H1 (cell line): ENCODE measurements around the gene DAPK1. TPM values are rescaled to one million over a fixed set of nuclear protein-coding genes. Genes with fewer than 3 reads are reported as not detected.

ENCODE experiments used
- CTCF ChIA-PET: fragments of 300-600 bp; sonication (Branson Sonifier 250); formaldehyde crosslinking; loops from one replicate; lab custom pipeline; 2021; ENCODE audit not compliant: partially characterized antibody; lab: Charles Lee
- POLR2A ChIA-PET: fragments of 300-600 bp; sonication (Branson Sonifier 250); formaldehyde crosslinking; loops from one replicate; lab custom pipeline; 2021; ENCODE audit warnings: inconsistent platforms; ENCODE audit not compliant: partially characterized antibody; lab: Charles Lee
- DNase-seq, 2 experiments: peaks; one replicate each; pipeline versions ENCODE4 v3.0.0 to v3.0.0-alpha.2; 2010 to 2022; ENCODE audit warnings: low spot score in 2 of 2, low read depth in 1 of 2, mixed read lengths in 1 of 2
- FAIRE-seq: peaks from 2 replicates; lab custom pipeline; 2011; peaks lifted over from hg19 to GRCh38; lab: Jason Lieb, UNC
- H2AFZ ChIP-seq: 2 replicates; pipeline ENCODE4 v1.8.1; 2012; ENCODE audit warnings: low read length, inconsistent platforms
- H2AK5ac ChIP-seq: 2 replicates; pipeline ENCODE4 v1.6.1; 2013; ENCODE audit warnings: low read depth, low read length
- H2BK120ac ChIP-seq: replicated peaks from 2 replicates; pipeline ENCODE3; 2013; ENCODE audit warnings: low read depth, low read length, inconsistent platforms
- H2BK12ac ChIP-seq: 2 replicates; pipeline ENCODE4 v1.6.1; 2013; ENCODE audit warnings: low read depth, low read length
- H2BK15ac ChIP-seq: 2 replicates; pipeline ENCODE4 v1.6.1; 2013; ENCODE audit warnings: low read length
- H2BK20ac ChIP-seq: 2 replicates; pipeline ENCODE4 v1.6.1; 2013; ENCODE audit warnings: low read length
- H2BK5ac ChIP-seq: 2 replicates; pipeline ENCODE4 v1.6.1; 2013; ENCODE audit warnings: low read depth, low read length
- H3K14ac ChIP-seq: 2 replicates; pipeline ENCODE4 v1.6.1; 2013; ENCODE audit warnings: inconsistent platforms; ENCODE audit not compliant: insufficient read length
- H3K18ac ChIP-seq: 2 replicates; pipeline ENCODE4 v1.6.1; 2013; ENCODE audit warnings: low read length; ENCODE audit errors: extremely low read depth
- H3K23ac ChIP-seq: 2 replicates; pipeline ENCODE4 v1.6.1; 2013; ENCODE audit warnings: inconsistent platforms; ENCODE audit not compliant: insufficient read length
- H3K23me2 ChIP-seq: 2 replicates; pipeline ENCODE4 v1.6.1; 2013; ENCODE audit warnings: low read depth, low read length
- H3K27ac ChIP-seq: 2 replicates; pipeline ENCODE4 v1.6.1; 2011; ENCODE audit warnings: low read depth, low read length, inconsistent platforms
- H3K27me3 ChIP-seq, 4 experiments: replicated peaks in 1 of 4; 1 replicate in 1 of 4; 2 replicates in 3 of 4; pipeline versions ENCODE4 v1.6.1 to v1.8.1; 2011 to 2013; ENCODE audit warnings: low read length in 3 of 4, mild to moderate bottlenecking in 3 of 4, inconsistent platforms in 2 of 4, mixed read lengths in 2 of 4, moderate library complexity in 1 of 4; ENCODE audit not compliant: control insufficient read depth in 3 of 4, insufficient read depth in 3 of 4; ENCODE audit errors: extremely low read depth in 1 of 4
- H3K36me3 ChIP-seq, 4 experiments: 2 replicates each; pipeline versions ENCODE4 v1.6.1 to v1.8.1; 2011 to 2013; ENCODE audit warnings: mild to moderate bottlenecking in 4 of 4, low read length in 3 of 4, moderate library complexity in 2 of 4, control low read depth in 1 of 4, inconsistent platforms in 1 of 4; ENCODE audit not compliant: insufficient read depth in 4 of 4, control insufficient read depth in 2 of 4
- H3K4ac ChIP-seq: replicated peaks from 2 replicates; pipeline ENCODE3; 2013; ENCODE audit warnings: low read length, low read depth, mixed read lengths, inconsistent platforms; ENCODE audit not compliant: insufficient read length
- H3K4me1 ChIP-seq, 4 experiments: replicated peaks in 1 of 4; 1 replicate in 1 of 4; 2 replicates in 3 of 4; pipeline versions ENCODE4 v1.6.1 to v1.8.1; 2011 to 2013; ENCODE audit warnings: low read length in 3 of 4, inconsistent platforms in 2 of 4, mixed read lengths in 1 of 4; ENCODE audit not compliant: insufficient read depth in 4 of 4, control insufficient read depth in 3 of 4
- H3K4me2 ChIP-seq, 2 experiments: 2 replicates each; pipeline versions ENCODE4 v1.6.1 to v1.8.1; 2011 to 2013; ENCODE audit warnings: low read depth in 2 of 2, low read length in 2 of 2, control low read depth in 1 of 2, inconsistent platforms in 1 of 2, mild to moderate bottlenecking in 1 of 2; ENCODE audit not compliant: insufficient read depth in 1 of 2
- H3K4me3 ChIP-seq, 4 experiments: fragments of 200-600, 300-600 bp in 1 of 4; sonication (generic), shearing (Covaris generic), sonication (Bioruptor Twin) in 1 of 4; 2 replicates each; pipeline versions ENCODE4 v1.5.1 to v1.8.1; 2011 to 2016; ENCODE audit warnings: low read length in 4 of 4, low read depth in 3 of 4, control low read depth in 2 of 4, inconsistent platforms in 2 of 4, mild to moderate bottlenecking in 2 of 4, mixed read lengths in 1 of 4, moderate library complexity in 1 of 4; ENCODE audit not compliant: insufficient read depth in 2 of 4; ENCODE audit errors: extremely low read depth in 1 of 4
- H3K56ac ChIP-seq: replicated peaks from 2 replicates; pipeline ENCODE3; 2013; ENCODE audit warnings: low read depth, mild to moderate bottlenecking, mixed read lengths, low read length, inconsistent platforms; ENCODE audit not compliant: insufficient read length
- H3K79me1 ChIP-seq: 2 replicates; pipeline ENCODE4 v1.6.1; 2013; ENCODE audit warnings: low read depth, low read length, control low read depth
- H3K79me2 ChIP-seq, 2 experiments: 2 replicates each; pipeline versions ENCODE4 v1.6.1 to v1.8.1; 2012 to 2013; ENCODE audit warnings: low read length in 2 of 2, mild to moderate bottlenecking in 2 of 2, inconsistent platforms in 1 of 2; ENCODE audit not compliant: insufficient read depth in 2 of 2, control insufficient read depth in 1 of 2
- H3K9ac ChIP-seq, 4 experiments: replicated peaks in 1 of 4; 1 replicate in 1 of 4; 2 replicates in 3 of 4; pipeline versions ENCODE4 v1.6.1 to v1.8.1; 2011 to 2013; ENCODE audit warnings: low read depth in 3 of 4, low read length in 3 of 4, control low read depth in 2 of 4, mild to moderate bottlenecking in 2 of 4, moderate library complexity in 2 of 4, inconsistent platforms in 1 of 4; ENCODE audit errors: extremely low read depth in 1 of 4
- H3K9me3 ChIP-seq, 2 experiments: 2 replicates each; pipeline versions ENCODE4 v1.6.1 to v1.8.1; 2012 to 2013; ENCODE audit warnings: mild to moderate bottlenecking in 2 of 2, moderate library complexity in 2 of 2, control low read depth in 1 of 2, inconsistent platforms in 1 of 2, low read depth in 1 of 2, low read length in 1 of 2, mixed read lengths in 1 of 2; ENCODE audit not compliant: insufficient read depth in 2 of 2
- H4K20me1 ChIP-seq, 2 experiments: replicated peaks in 1 of 2; 2 replicates each; pipeline versions ENCODE3 to v1.8.1; 2011 to 2013; ENCODE audit warnings: inconsistent platforms in 2 of 2, low read length in 2 of 2, mild to moderate bottlenecking in 1 of 2; ENCODE audit not compliant: insufficient read depth in 2 of 2, control insufficient read depth in 1 of 2
- H4K5ac ChIP-seq: 2 replicates; pipeline ENCODE4 v1.6.1; 2013; ENCODE audit warnings: low read length, low read depth, mixed read lengths, inconsistent platforms; ENCODE audit not compliant: insufficient read length
- H4K8ac ChIP-seq: 2 replicates; pipeline ENCODE4 v1.8.0; 2013; ENCODE audit warnings: mild to moderate bottlenecking, moderate library complexity, low read length, inconsistent platforms; ENCODE audit not compliant: insufficient read depth; ENCODE audit errors: extremely low read depth
- H4K91ac ChIP-seq: replicated peaks from 2 replicates; pipeline ENCODE3; 2013; ENCODE audit warnings: low read length, mixed read lengths, inconsistent platforms; ENCODE audit not compliant: insufficient read length
- MAFK ChIP-seq: IDR thresholded peaks from 2 replicates; pipeline ENCODE4 v1.6.1; 2012; ENCODE audit warnings: low read depth, mild to moderate bottlenecking, improper control_type of control experiment, low read length
- RXRA ChIP-seq: IDR thresholded peaks from 2 replicates; pipeline ENCODE4 v1.6.1; 2011; ENCODE audit warnings: low read depth, mild to moderate bottlenecking, low read length, moderate library complexity; ENCODE audit not compliant: insufficient read depth
- WGBS, 2 experiments: shearing (Covaris generic) in 1 of 2; methylation state at CpG; one replicate each; pipeline versions ENCODE4 v1.1.6 to v1.1.7; 2013 to 2015; ENCODE audit warnings: low lambda C conversion rate in 2 of 2, mixed read lengths in 2 of 2, inconsistent platforms in 1 of 2, low coverage in 1 of 2, missing lambda C conversion rate in 1 of 2; ENCODE audit not compliant: insufficient replicate concordance in 2 of 2, insufficient coverage in 1 of 2, insufficient read length in 1 of 2; ENCODE audit errors: extremely low coverage in 1 of 2, missing lambda C conversion rate in 1 of 2; 5-methylcytosine and 5-hydroxymethylcytosine counted together
- polyA plus RNA-seq, 7 experiments: library from polyadenylated mRNA; depleted of rRNA in 3 of 7; stranded (reverse) in 5 of 7; unstranded in 2 of 7; fragments of >200 nt in 5 of 7; fragments of 200-250 nt in 2 of 7; gene quantifications; 1 replicate in 5 of 7; 2 replicates in 1 of 7; 4 replicates in 1 of 7; pipeline versions ENCODE4 v1.2.1 to v1.2.3, GENCODE V29; 2011 to 2013; ENCODE audit warnings: missing spikeins in 2 of 7, mixed read lengths in 2 of 7
- total RNA-seq: library from RNA; stranded (reverse); fragmentation: NEBNext Ultra II Directional; extraction: Animal tissue kit (Norgen Biotek cat#: 25700); gene quantifications from 2 replicates; pipeline ENCODE4 v1.2.1, GENCODE V29; 2021

The DAPK1 gene
- total and polyA plus RNA-seq, 2 of the 8 experiments (the other 6 are each of a cell fraction or from before 2014, with no cell fraction given): 62.4 to 131 TPM

DNA sequence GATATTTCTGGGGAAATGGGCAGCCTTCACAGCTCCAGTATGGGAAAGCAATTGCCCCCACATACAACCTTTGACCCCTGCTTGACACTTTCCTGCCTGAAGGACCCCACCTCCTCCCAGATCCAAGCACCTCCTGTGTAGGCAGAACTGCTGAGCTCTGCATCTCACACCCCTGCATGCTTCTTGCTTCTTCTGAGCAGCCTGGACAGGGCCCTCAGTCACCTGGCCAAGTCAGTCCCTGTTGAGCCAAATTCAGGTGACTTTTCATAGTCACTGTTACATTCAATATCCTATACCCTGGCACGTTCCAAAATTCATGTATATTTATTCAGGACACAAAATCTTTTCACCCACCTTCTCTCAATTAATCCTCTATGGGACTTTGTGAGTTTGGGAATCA, 197.9 kb downstream of the DAPK1 start:
- no peak overlapping the region for H4K5ac ChIP-seq
- H3K9ac ChIP-seq: no peak overlapping the region
- H3K4me1 ChIP-seq: no peaks in the 10 kb centered on the region
- H2BK5ac ChIP-seq: no peak overlapping the region
- H3K9me3 ChIP-seq: no peaks in the 10 kb centered on the region
- H3K79me1 ChIP-seq: no peaks in the 10 kb centered on the region; the same call in 1 of the 2 replicates
- ChIA-PET POLR2A (no interaction called here), CTCF (interaction anchor here (1.2 to 8.5 kb wide), 5 partner anchors 11 to 118 kb away, joined by 3 to 61 read pairs (median 5); no protein-coding TSS in a partner anchor)
- no peak for DNase-seq
- H3K56ac ChIP-seq: no peak overlapping the region
- H3K14ac ChIP-seq: no peak overlapping the region
- H3K23me2 ChIP-seq: no peaks in the 10 kb centered on the region
- no peak overlapping the region for H2BK120ac ChIP-seq
- H2AK5ac ChIP-seq: no peak overlapping the region
- H3K27me3 ChIP-seq: no peaks in the 10 kb centered on the region
- no peak overlapping the region for H3K23ac ChIP-seq
- no peak overlapping the region for H3K18ac ChIP-seq
- no peak overlapping the region for H3K4ac ChIP-seq
- no peak for FAIRE-seq
- H4K20me1 ChIP-seq: peaks cover 4 to 5% of the 10 kb centered on the region in 2 experiments
- no peak overlapping the region for H3K27ac ChIP-seq
- no peak overlapping the region for H4K8ac ChIP-seq
- no peak overlapping the region for H2BK15ac ChIP-seq
- no peak overlapping the region for H2BK20ac ChIP-seq
- H4K91ac ChIP-seq: no peak overlapping the region
- H3K36me3 ChIP-seq: peaks cover 14 to 46% (median 34%) of the 10 kb centered on the region in 4 experiments
- H3K4me3 ChIP-seq: no peak overlapping the region
- no peak overlapping the region for H3K4me2 ChIP-seq
- 88% methylated on average over 1 of the region's 1 CpG; no CpG with 5 or more reads in 1 of the 2 experiments for WGBS, 2 experiments
- H2AFZ ChIP-seq: no peak overlapping the region
- no peak overlapping the region for H2BK12ac ChIP-seq
- peaks cover 0 to 14% of the 10 kb centered on the region in 2 experiments; a peak in 2 of 4 replicates for H3K79me2 ChIP-seq
- TF ChIP-seq MAFK: no peak
- no peak for TF ChIP-seq RXRA
